IMR-90 (cell line): ENCODE results near the gene CPD.

Experiments
- BHLHE40 ChIP-seq: fragments of 150-350 bp; IDR thresholded peaks from 2 replicates; pipeline ENCODE4 v1.6.1; 2016; ENCODE audit warnings: mild to moderate bottlenecking, low read depth, low read length
- CTCF ChIP-seq: conservative IDR thresholded peaks from 2 replicates; pipeline ENCODE4 v1.5.1; 2012; ENCODE audit warnings: mild to moderate bottlenecking, low read depth, low read length, improper control_type of control experiment

- TF ChIP-seq CTCF (no peak), BHLHE40 (no peak)
Measured at GRCh38 chr17:30396129-30396528, 17.4 kb downstream of the CPD start.
